Mesendoderm (in vitro differentiated cells): ENCODE measurements around the gene ZNF302.
A peak's percentile ranks its signal among the peaks of the same experiment; 100 is the strongest.

Source experiments
- DNase-seq: peaks from one replicate; pipeline ENCODE4 v3.0.0; 2013
- H2AK5ac ChIP-seq: 2 replicates; pipeline ENCODE4 v1.6.1; 2013; ENCODE audit warnings: low read length, inconsistent platforms
- H2BK120ac ChIP-seq: 2 replicates; pipeline ENCODE4 v1.6.1; 2013; ENCODE audit warnings: low read depth, mild to moderate bottlenecking, low read length, moderate library complexity, mixed read lengths
- H2BK15ac ChIP-seq: replicated peaks from 2 replicates; pipeline ENCODE4 v1.6.1; 2013; ENCODE audit warnings: low read depth, mild to moderate bottlenecking, moderate library complexity
- H2BK5ac ChIP-seq: 2 replicates; pipeline ENCODE4 v1.6.1; 2013; ENCODE audit warnings: low read length, inconsistent platforms
- H3K18ac ChIP-seq: 2 replicates; pipeline ENCODE4 v1.6.1; 2013; ENCODE audit warnings: mild to moderate bottlenecking, low read length, mixed read lengths
- H3K23ac ChIP-seq: one replicate; pipeline ENCODE4 v1.6.1; 2013; ENCODE audit warnings: low read length
- H3K27ac ChIP-seq: 2 replicates; pipeline ENCODE4 v1.5.1; 2013; ENCODE audit warnings: low read depth, mild to moderate bottlenecking, inconsistent platforms, low read length, moderate library complexity
- H3K27me3 ChIP-seq: 2 replicates; pipeline ENCODE4 v1.6.1; 2013; ENCODE audit warnings: low read length, control low read depth, mild to moderate bottlenecking, inconsistent platforms; ENCODE audit not compliant: insufficient read depth, poor library complexity
- H3K36me3 ChIP-seq: 2 replicates; pipeline ENCODE4 v1.6.1; 2013; ENCODE audit warnings: low read length, inconsistent platforms; ENCODE audit not compliant: control insufficient read depth, insufficient read depth
- H3K4ac ChIP-seq: one replicate; pipeline ENCODE4 v1.6.1; 2013; ENCODE audit warnings: low read depth, mild to moderate bottlenecking, low read length, moderate library complexity
- H3K4me1 ChIP-seq: 2 replicates; pipeline ENCODE4 v1.6.1; 2013; ENCODE audit warnings: low read depth, low read length, inconsistent platforms; ENCODE audit not compliant: control insufficient read depth
- H3K4me2 ChIP-seq: 2 replicates; pipeline ENCODE4 v1.6.1; 2013; ENCODE audit warnings: low read length
- H3K4me3 ChIP-seq: 2 replicates; pipeline ENCODE4 v1.5.1; 2013; ENCODE audit warnings: mild to moderate bottlenecking, low read length
- H3K56ac ChIP-seq: one replicate; pipeline ENCODE4 v1.6.1; 2013; ENCODE audit warnings: low read length
- H3K79me1 ChIP-seq: 2 replicates; pipeline ENCODE4 v1.6.1; 2013; ENCODE audit warnings: low read length, inconsistent platforms
- H3K79me2 ChIP-seq: 2 replicates; pipeline ENCODE4 v1.6.1; 2013; ENCODE audit warnings: mild to moderate bottlenecking, low read length; ENCODE audit not compliant: control insufficient read depth, insufficient read depth
- H3K9ac ChIP-seq: 2 replicates; pipeline ENCODE4 v1.6.1; 2013; ENCODE audit warnings: low read length, inconsistent platforms
- H4K5ac ChIP-seq: one replicate; pipeline ENCODE4 v1.6.1; 2013; ENCODE audit warnings: low read length
- H4K8ac ChIP-seq: one replicate; pipeline ENCODE4 v1.6.1; 2013; ENCODE audit warnings: low read depth, mild to moderate bottlenecking, control low read depth, low read length, moderate library complexity
- WGBS: extraction: QIAGEN DNeasy Blood & Tissue Kit; methylation state at CpG from one replicate; pipeline ENCODE4 v1.1.7; 2013; ENCODE audit warnings: low lambda C conversion rate, missing lambda C conversion rate; ENCODE audit not compliant: insufficient coverage; ENCODE audit errors: extremely low coverage; 5-methylcytosine and 5-hydroxymethylcytosine counted together

ZNF302 gene

GRCh38 chr19:34707661-34708060 is 30.2 kb downstream of the ZNF302 start:
- H2AK5ac ChIP-seq = no peak overlapping the region
- no peak overlapping the region for H2BK15ac ChIP-seq
- H2BK5ac ChIP-seq = no peak overlapping the region
- H4K8ac ChIP-seq = no peak overlapping the region
- H2BK120ac ChIP-seq = no peak overlapping the region
- H3K27ac ChIP-seq = no peak overlapping the region
- no peak overlapping the region for H3K23ac ChIP-seq
- no peaks in the 10 kb centered on the region for H3K27me3 ChIP-seq
- no peak overlapping the region for H3K9ac ChIP-seq
- WGBS = no CpG with 5 or more reads among the region's 2 CpGs
- H3K79me2 ChIP-seq = no peaks in the 10 kb centered on the region
- no peak overlapping the region for H3K18ac ChIP-seq
- no peak overlapping the region for H3K4me3 ChIP-seq
- no peak overlapping the region for H3K4me2 ChIP-seq
- no peaks in the 10 kb centered on the region for H3K36me3 ChIP-seq
- H3K4me1 ChIP-seq = no peaks in the 10 kb centered on the region
- no peak overlapping the region for H3K4ac ChIP-seq
- no peaks in the 10 kb centered on the region for H3K79me1 ChIP-seq
- H4K5ac ChIP-seq = no peak overlapping the region
- no peak overlapping the region for H3K56ac ChIP-seq
- DNase-seq = no peak

- no peak overlapping the region for H3K27ac ChIP-seq
- no peaks in the 10 kb centered on the region for H3K36me3 ChIP-seq
- H3K4me3 ChIP-seq = no peak overlapping the region
- no peaks in the 10 kb centered on the region for H3K79me1 ChIP-seq
- no peaks in the 10 kb centered on the region for H3K27me3 ChIP-seq
- H4K5ac ChIP-seq = no peak overlapping the region
- no peaks in the 10 kb centered on the region for H3K79me2 ChIP-seq
- no peak overlapping the region for H3K9ac ChIP-seq
- no peak overlapping the region for H2BK120ac ChIP-seq
- no peak overlapping the region for H3K56ac ChIP-seq
- no peaks in the 10 kb centered on the region for H3K4me1 ChIP-seq
- H3K4me2 ChIP-seq = no peak overlapping the region
- H2BK15ac ChIP-seq = no peak overlapping the region
- H2BK5ac ChIP-seq = no peak overlapping the region
- H3K4ac ChIP-seq = no peak overlapping the region
- no CpG with 5 or more reads among the region's 6 CpGs for WGBS
- no peak for DNase-seq
- no peak overlapping the region for H3K18ac ChIP-seq
- H4K8ac ChIP-seq = no peak overlapping the region
- H3K23ac ChIP-seq = no peak overlapping the region
- no peak overlapping the region for H2AK5ac ChIP-seq
Observed at GRCh38 chr19:34711890-34712289, 34.4 kb downstream of the ZNF302 start.

DNA sequence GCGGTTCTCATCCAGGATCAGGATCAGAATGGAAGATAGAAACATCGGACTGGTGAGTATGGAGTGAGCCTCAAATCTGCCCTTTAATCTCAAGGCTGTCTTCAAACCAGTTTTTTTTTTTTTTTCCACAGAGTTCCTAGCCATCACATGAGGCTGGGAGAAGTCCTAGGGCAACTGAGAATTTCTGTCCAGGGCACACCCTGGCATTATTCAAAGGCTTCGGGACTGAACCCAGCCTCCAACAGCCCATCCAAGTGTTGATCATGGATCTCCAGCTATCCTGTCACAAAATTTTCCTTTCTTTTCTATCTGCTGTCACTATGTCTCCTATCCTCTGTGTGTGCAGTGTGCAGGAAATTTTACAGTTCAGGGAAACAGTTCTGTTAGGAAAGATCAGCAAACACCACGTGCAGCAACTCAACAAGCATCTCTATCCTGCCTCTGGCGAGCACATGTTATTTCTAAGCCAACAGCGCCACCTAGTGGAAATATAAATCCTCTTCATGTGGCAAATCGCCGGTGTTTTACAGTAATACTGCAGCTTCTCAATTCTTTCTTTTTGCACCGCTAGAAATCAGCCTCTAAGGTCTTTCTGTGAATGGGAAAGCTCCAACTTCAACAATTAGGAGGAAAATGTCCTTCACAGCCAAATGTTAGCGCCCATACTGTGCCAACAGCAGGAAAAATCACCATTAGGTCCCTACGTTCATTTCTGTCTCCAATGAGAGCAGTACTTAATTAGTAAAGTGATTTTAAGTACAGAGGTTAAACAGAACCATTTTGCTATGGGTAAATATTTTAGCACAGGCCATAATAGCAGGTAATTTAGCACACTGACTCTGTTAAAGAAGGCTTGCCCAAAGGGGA is 35.1 kb downstream of the ZNF302 start:
- DNase-seq = peak; percentile 83

DNA sequence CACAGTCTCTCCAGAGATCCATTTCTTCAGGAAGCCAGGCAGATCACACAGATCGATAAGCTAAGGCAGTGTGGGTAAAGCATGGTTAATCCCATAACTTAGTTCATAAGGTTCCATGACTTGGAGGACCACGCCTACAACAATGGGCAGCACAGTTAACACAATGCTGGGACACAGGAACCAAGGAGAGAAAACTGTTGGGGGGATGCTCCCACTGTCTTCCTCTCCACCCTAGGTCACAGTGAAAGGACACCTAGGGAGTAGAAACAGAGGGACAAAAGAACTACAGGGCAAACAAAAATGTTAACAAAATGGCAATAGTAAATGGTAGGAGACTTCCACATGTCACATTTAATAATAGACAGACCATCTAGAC is 35.8 kb downstream of the ZNF302 start:
- H4K5ac ChIP-seq = no peak overlapping the region
- no peak overlapping the region for H3K56ac ChIP-seq
- no peaks in the 10 kb centered on the region for H3K79me1 ChIP-seq
- H3K4me2 ChIP-seq = no peak overlapping the region
- H3K4me1 ChIP-seq = no peaks in the 10 kb centered on the region
- H4K8ac ChIP-seq = no peak overlapping the region
- H3K27me3 ChIP-seq = no peaks in the 10 kb centered on the region
- no CpG with 5 or more reads among the region's 2 CpGs for WGBS
- no peak overlapping the region for H3K23ac ChIP-seq
- H2BK5ac ChIP-seq = no peak overlapping the region
- H3K4me3 ChIP-seq = no peak overlapping the region
- no peaks in the 10 kb centered on the region for H3K79me2 ChIP-seq
- no peak overlapping the region for H3K4ac ChIP-seq
- no peak overlapping the region for H3K18ac ChIP-seq
- H3K36me3 ChIP-seq = no peaks in the 10 kb centered on the region
- no peak overlapping the region for H2AK5ac ChIP-seq
- H3K27ac ChIP-seq = no peak overlapping the region
- H2BK15ac ChIP-seq = no peak overlapping the region
- no peak overlapping the region for H2BK120ac ChIP-seq
- DNase-seq = peak; percentile 21
- H3K9ac ChIP-seq = no peak overlapping the region

More for the DNA sequence above, 35.1 kb downstream of the ZNF302 start:
- Histone ChIP-seq H3K18ac (no peak overlapping the region), H3K56ac (no peak overlapping the region), H3K9ac (no peak overlapping the region), H2BK5ac (no peak overlapping the region), H3K27me3 (no peaks in the 10 kb centered on the region), H3K4me1 (no peaks in the 10 kb centered on the region), H2BK120ac (no peak overlapping the region), H3K4me2 (no peak overlapping the region), H3K23ac (no peak overlapping the region), H3K27ac (no peak overlapping the region), H2BK15ac (no peak overlapping the region), H3K79me1 (no peaks in the 10 kb centered on the region), H2AK5ac (no peak overlapping the region), H4K8ac (no peak overlapping the region), H4K5ac (no peak overlapping the region), H3K4me3 (no peak overlapping the region), H3K79me2 (no peaks in the 10 kb centered on the region), H3K4ac (no peak overlapping the region), H3K36me3 (no peaks in the 10 kb centered on the region)
- no CpG with 5 or more reads among the region's 11 CpGs for WGBS

DNA sequence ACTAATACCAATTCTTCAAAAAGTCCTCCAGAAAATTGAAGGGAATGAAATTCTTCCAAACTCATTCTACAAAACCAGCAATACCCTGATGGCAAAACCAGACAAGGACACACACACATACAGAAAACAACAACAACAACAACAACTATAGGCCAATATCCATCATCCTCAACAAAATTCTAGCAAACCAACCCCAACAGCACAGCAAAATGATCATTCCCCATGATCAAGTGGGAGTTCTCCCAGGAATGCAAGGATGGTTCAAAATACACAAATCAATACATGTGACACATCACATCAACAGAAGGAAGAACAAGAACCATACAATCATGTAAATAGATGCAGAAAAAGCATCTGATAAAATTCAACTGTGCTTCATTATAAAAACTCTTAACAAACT is 37.9 kb downstream of the ZNF302 start:
- H3K27ac ChIP-seq = no peak overlapping the region
- H3K18ac ChIP-seq = no peak overlapping the region
- no peak overlapping the region for H2AK5ac ChIP-seq
- DNase-seq = no peak
- H3K9ac ChIP-seq = no peak overlapping the region
- H2BK120ac ChIP-seq = no peak overlapping the region
- peak overlapping the region; percentile 10 for H3K4me3 ChIP-seq
- H3K4me2 ChIP-seq = no peak overlapping the region
- no peaks in the 10 kb centered on the region for H3K27me3 ChIP-seq
- no peak overlapping the region for H3K56ac ChIP-seq
- H3K23ac ChIP-seq = no peak overlapping the region
- no peak overlapping the region for H3K4ac ChIP-seq
- H4K5ac ChIP-seq = no peak overlapping the region
- H2BK15ac ChIP-seq = no peak overlapping the region
- no peaks in the 10 kb centered on the region for H3K79me2 ChIP-seq
- H2BK5ac ChIP-seq = no peak overlapping the region
- no peaks in the 10 kb centered on the region for H3K79me1 ChIP-seq
- H3K36me3 ChIP-seq = no peaks in the 10 kb centered on the region
- H3K4me1 ChIP-seq = no peaks in the 10 kb centered on the region
- no peak overlapping the region for H4K8ac ChIP-seq

- Histone ChIP-seq H2BK15ac (no peak overlapping the region), H3K4me1 (no peaks in the 10 kb centered on the region), H3K18ac (no peak overlapping the region), H3K79me2 (no peaks in the 10 kb centered on the region), H2AK5ac (no peak overlapping the region), H3K23ac (no peak overlapping the region), H4K8ac (no peak overlapping the region), H3K9ac (no peak overlapping the region), H3K27me3 (no peaks in the 10 kb centered on the region), H3K4me3 (no peak overlapping the region), H3K4ac (no peak overlapping the region), H2BK120ac (no peak overlapping the region), H3K27ac (no peak overlapping the region), H3K4me2 (no peak overlapping the region), H3K36me3 (no peaks in the 10 kb centered on the region), H2BK5ac (no peak overlapping the region), H3K79me1 (no peaks in the 10 kb centered on the region), H3K56ac (no peak overlapping the region), H4K5ac (no peak overlapping the region)
- no CpG with 5 or more reads among the region's 11 CpGs for WGBS
- no peak for DNase-seq
Observed at GRCh38 chr19:34722353-34722752, 44.9 kb downstream of the ZNF302 start.
